Stimulated activated CD4-positive, alpha-beta T cell treated with anti-CD3 and anti-CD28 coated beads, Interleukin-2, amount 100 ng/mL, for 4 hours (primary cell): ENCODE measurements around the gene ALS2CL.
A peak's percentile ranks its signal among the peaks of the same experiment; 100 is the strongest.
"Not testable (repeated sequence)": the region's sequence is repeated elsewhere in the genome, so short reads cannot be mapped to it uniquely, and the experiment has no call there.

ENCODE experiments used
- DNase-seq: peaks from one replicate; pipeline ENCODE4 v3.0.0-alpha.2; 2020; ENCODE audit warnings: low read depth

Gene ALS2CL

GRCh38 chr3:46715507-46716175 is 22.2 kb upstream of the ALS2CL start:
- no peak for DNase-seq

- DNase-seq: no peak
Observed at GRCh38 chr3:46714728-46715506, 21.4 kb upstream of the ALS2CL start.

GRCh38 chr3:46713898-46714552 is 20.5 kb upstream of the ALS2CL start:
- DNase-seq: no peak

- DNase-seq: no peak
Observed at GRCh38 chr3:46713050-46713897, 19.8 kb upstream of the ALS2CL start.

- no peak for DNase-seq
Observed at GRCh38 chr3:46712191-46713049, 18.9 kb upstream of the ALS2CL start.

- DNase-seq: no peak
Observed at GRCh38 chr3:46711760-46712159, 18.3 kb upstream of the ALS2CL start.

GRCh38 chr3:46711305-46711704 is 17.8 kb upstream of the ALS2CL start:
- DNase-seq: no peak

GRCh38 chr3:46710671-46711295 is 17.3 kb upstream of the ALS2CL start:
- DNase-seq: no peak

- no peak for DNase-seq
Observed at GRCh38 chr3:46710229-46710628, 16.8 kb upstream of the ALS2CL start.

- DNase-seq: no peak
Observed at GRCh38 chr3:46709721-46710120, 16.2 kb upstream of the ALS2CL start.

- no peak for DNase-seq
Observed at GRCh38 chr3:46709157-46709654, 15.7 kb upstream of the ALS2CL start.

GRCh38 chr3:46708401-46709156 is 15.1 kb upstream of the ALS2CL start:
- DNase-seq: no peak

- DNase-seq: no peak
Observed at GRCh38 chr3:46707601-46708011, 14.1 kb upstream of the ALS2CL start.

GRCh38 chr3:46706771-46707582 is 13.5 kb upstream of the ALS2CL start:
- no peak for DNase-seq

GRCh38 chr3:46705751-46706552 is 12.5 kb upstream of the ALS2CL start:
- DNase-seq: no peak

GRCh38 chr3:46705022-46705530 is 11.6 kb upstream of the ALS2CL start:
- DNase-seq: peak; percentile 34

- not testable (repeated sequence) for DNase-seq
Observed at GRCh38 chr3:46704346-46704745, 10.9 kb upstream of the ALS2CL start.

GRCh38 chr3:46703013-46703520 is 9.6 kb upstream of the ALS2CL start:
- no peak for DNase-seq
